ENCODE measurements around the gene LOXL1.
A peak's percentile ranks its signal among the peaks of the same experiment; 100 is the strongest.

DNA sequence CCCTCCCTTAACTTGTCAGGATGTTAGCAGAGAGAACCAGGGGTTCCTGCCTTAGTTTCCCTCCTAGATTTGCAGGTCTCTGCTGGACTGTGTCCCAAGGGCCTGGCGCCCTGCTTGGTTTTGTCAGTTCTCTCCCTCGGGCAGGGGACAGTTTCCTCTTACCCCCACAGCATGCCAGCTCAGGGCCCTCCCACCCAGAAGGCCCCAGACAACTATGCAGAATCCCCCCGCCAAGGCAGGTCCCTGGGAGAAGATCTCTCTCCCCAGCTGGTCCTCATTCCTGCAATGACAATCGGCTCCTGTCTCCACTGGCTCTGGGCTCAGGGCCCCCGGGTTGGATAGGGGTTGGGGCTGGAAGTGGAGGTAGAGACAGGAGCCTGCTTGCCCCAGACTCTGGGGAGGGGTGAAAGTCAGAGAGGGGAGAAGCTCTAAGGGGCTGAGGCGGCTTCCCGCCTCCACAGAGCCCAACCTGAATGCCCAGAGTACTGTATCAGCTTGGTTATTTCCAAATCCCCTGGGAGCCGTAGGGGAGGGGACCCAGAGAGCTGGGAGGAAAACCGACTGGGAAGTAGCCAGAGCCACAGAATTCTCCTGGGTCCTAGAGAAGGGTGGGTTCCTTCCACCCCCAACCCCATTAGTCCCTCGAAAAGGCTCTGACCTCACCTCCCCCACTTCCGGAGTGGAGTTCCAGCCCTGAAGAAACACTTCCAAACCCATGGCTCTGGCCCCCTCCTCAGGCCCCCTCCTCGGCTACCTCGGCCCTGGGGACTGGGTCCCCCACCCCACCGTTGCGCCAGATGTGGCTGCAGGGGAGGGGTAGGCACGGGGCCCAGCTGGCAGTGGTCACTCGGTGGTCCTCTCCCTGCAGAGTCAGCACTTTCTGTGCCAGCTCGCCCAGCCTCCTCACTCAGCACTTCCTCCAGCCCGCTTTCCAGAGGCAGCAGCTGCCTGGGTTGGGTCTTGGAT lies 3.8 kb upstream of the LOXL1 start:
- TF ChIP-seq, protein P1, sequence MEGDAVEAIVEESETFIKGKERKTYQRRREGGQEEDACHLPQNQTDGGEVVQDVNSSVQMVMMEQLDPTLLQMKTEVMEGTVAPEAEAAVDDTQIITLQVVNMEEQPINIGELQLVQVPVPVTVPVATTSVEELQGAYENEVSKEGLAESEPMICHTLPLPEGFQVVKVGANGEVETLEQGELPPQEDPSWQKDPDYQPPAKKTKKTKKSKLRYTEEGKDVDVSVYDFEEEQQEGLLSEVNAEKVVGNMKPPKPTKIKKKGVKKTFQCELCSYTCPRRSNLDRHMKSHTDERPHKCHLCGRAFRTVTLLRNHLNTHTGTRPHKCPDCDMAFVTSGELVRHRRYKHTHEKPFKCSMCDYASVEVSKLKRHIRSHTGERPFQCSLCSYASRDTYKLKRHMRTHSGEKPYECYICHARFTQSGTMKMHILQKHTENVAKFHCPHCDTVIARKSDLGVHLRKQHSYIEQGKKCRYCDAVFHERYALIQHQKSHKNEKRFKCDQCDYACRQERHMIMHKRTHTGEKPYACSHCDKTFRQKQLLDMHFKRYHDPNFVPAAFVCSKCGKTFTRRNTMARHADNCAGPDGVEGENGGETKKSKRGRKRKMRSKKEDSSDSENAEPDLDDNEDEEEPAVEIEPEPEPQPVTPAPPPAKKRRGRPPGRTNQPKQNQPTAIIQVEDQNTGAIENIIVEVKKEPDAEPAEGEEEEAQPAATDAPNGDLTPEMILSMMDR (conservative IDR thresholded peaks at IDR 0.05; ENCODE audit: low read depth, low read length) = no peak
- TF ChIP-seq CHD1 (IDR thresholded peaks at IDR 0.05; ENCODE audit: low read depth, low read length) (no peak), POLR2A (IDR thresholded peaks at IDR 0.05; ENCODE audit: low read depth, low read length) (no peak), FOS (IDR thresholded peaks at IDR 0.05; ENCODE audit: low read depth, low read length) (no peak), BHLHE40 (IDR thresholded peaks at IDR 0.05; ENCODE audit: low read depth, low read length) (no peak), MXI1 (IDR thresholded peaks at IDR 0.05; ENCODE audit: borderline replicate concordance, low read depth, low read length) (no peak), USF2 (IDR thresholded peaks at IDR 0.05; ENCODE audit: low read depth, low read length) (no peak), RFX5 (IDR thresholded peaks at IDR 0.05; ENCODE audit: low read depth, low read length) (no peak), SMC3 (IDR thresholded peaks at IDR 0.05; ENCODE audit: low read depth, low read length) (no peak), MAZ (IDR thresholded peaks at IDR 0.05; ENCODE audit: borderline replicate concordance, low read depth, low read length) (peak; percentile 62; the same call in 1 of the 2 replicates), CEBPB (IDR thresholded peaks at IDR 0.05; ENCODE audit: low read depth, low read length) (no peak), RCOR1 (IDR thresholded peaks at IDR 0.05; ENCODE audit: insufficient replicate concordance, low read length) (no peak)
